ENCODE results near the gene ZNF558.
"Not testable (repeated sequence)": the region's sequence is repeated elsewhere in the genome, so short reads cannot be mapped to it uniquely, and the experiment has no call there.

Gene ZNF558

DNA sequence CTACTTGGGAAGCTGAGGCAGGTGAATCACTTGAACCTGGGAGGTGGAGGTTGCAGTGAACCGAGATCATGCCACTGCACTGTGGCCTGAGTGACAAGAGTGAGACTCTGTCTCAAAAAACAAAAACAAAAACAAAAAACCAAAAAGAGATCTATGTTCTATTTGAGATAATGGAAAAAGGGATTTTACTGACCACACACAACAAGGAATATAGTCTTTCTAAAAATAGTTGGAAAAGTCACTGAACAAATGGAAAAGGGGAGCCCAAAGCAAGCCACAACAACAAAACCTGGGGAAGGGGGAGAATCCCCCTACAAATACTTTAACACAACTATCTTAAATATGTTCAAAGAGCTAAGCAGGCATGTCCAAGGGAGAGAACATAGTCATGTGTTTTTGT is 37.3 kb downstream of the ZNF558 start:
- no peak for DNase-seq (ENCODE audit: low read depth)

DNA sequence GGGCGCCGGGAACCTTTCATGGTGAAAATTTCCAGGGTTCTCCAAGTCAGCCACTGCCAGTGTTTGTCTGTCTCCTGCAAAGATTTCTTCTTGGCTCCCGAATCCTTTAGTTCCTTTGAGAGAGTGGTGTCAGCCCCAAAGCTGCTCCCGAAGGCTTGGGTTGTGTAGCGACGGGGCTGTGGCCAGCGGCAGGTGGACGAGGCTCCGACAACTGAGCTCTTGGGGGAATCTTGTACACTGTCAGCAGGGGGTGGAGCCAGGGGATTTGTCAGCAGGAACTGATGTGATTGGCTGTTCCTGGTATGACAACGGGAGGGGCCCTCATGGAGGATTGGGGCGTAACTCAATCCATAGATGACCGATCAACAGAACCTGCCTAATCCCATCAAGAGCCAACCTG is 58.5 kb downstream of the ZNF558 start:
- DNase-seq (ENCODE audit: low read depth): not testable (repeated sequence)

GRCh38 chr19:8769265-8769664 is 62.8 kb downstream of the ZNF558 start:
- not testable (repeated sequence) for DNase-seq (ENCODE audit: low read depth)

DNA sequence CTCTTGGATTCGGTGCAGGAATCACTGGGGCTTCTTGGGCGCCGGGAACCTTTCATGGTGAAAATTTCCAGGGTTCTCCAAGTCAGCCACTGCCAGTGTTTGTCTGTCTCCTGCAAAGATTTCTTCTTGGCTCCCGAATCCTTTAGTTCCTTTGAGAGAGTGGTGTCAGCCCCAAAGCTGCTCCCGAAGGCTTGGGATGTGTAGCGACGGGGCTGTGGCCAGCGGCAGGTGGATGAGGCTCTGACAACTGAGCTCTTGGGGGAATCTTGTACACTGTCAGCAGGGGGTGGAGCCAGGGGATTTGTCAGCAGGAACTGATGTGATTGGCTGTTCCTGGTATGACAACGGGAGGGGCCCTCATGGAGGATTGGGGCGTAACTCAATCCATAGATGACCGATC is 64.8 kb downstream of the ZNF558 start:
- not testable (repeated sequence) for DNase-seq (ENCODE audit: low read depth)

All from non-pigmented ciliary epithelial cell (primary cell).